Liver (tissue), 9 donors: ENCODE measurements around the gene OPN1MW3. TPM values are rescaled to one million over a fixed set of nuclear protein-coding genes. Genes with fewer than 3 reads are reported as not detected.

ENCODE experiments used
- DNase-seq: peaks from one replicate; pipeline ENCODE4 v3.0.0-alpha.2; 2017; ENCODE audit warnings: low spot score
- H3K27ac ChIP-seq, 2 donors: one replicate each; pipeline ENCODE4 v1.7.0; 2013; ENCODE audit warnings: inconsistent platforms in 2 of 2, low read length in 2 of 2, control low read depth in 1 of 2, low read depth in 1 of 2, mild to moderate bottlenecking in 1 of 2
- H3K27me3 ChIP-seq, 4 donors: one replicate each; pipeline versions ENCODE4 v1.6.1 to v1.7.0; 2013; ENCODE audit warnings: low read length in 3 of 4, inconsistent platforms in 1 of 4, mild to moderate bottlenecking in 1 of 4, moderate library complexity in 1 of 4; ENCODE audit not compliant: control insufficient read depth in 4 of 4, insufficient read depth in 4 of 4
- H3K36me3 ChIP-seq, 4 donors: one replicate each; pipeline versions ENCODE4 v1.6.1 to v1.7.0; 2013; ENCODE audit warnings: low read length in 3 of 4, mild to moderate bottlenecking in 3 of 4, low read depth in 1 of 4, moderate library complexity in 1 of 4; ENCODE audit not compliant: control insufficient read depth in 4 of 4, insufficient read depth in 3 of 4
- H3K4me1 ChIP-seq, 4 donors: one replicate each; pipeline versions ENCODE4 v1.6.1 to v1.7.0; 2013; ENCODE audit warnings: low read length in 3 of 4, mild to moderate bottlenecking in 3 of 4, moderate library complexity in 1 of 4; ENCODE audit not compliant: control insufficient read depth in 4 of 4, insufficient read depth in 4 of 4
- H3K4me3 ChIP-seq, 3 donors: one replicate each; pipeline versions ENCODE4 v1.6.1 to v1.7.0; 2013; ENCODE audit warnings: low read length in 3 of 3, control low read depth in 1 of 3, low read depth in 1 of 3, mild to moderate bottlenecking in 1 of 3
- H3K9ac ChIP-seq, 2 donors: one replicate each; pipeline ENCODE4 v1.7.0; 2013; ENCODE audit warnings: low read length in 2 of 2, mild to moderate bottlenecking in 2 of 2, moderate library complexity in 2 of 2, control low read depth in 1 of 2, low read depth in 1 of 2
- H3K9me3 ChIP-seq, 4 donors: one replicate each; pipeline versions ENCODE4 v1.6.1 to v1.7.0; 2013; ENCODE audit warnings: low read length in 3 of 4; ENCODE audit not compliant: control insufficient read depth in 4 of 4
- EGR1 ChIP-seq, 2 donors: IDR thresholded peaks; 2 replicates each; pipeline ENCODE4 v1.6.1; 2016 to 2018; ENCODE audit warnings: antibody characterized with exemption in 2 of 2, low read depth in 2 of 2
- FOXA1 ChIP-seq: IDR thresholded peaks from 2 replicates; pipeline ENCODE4 v1.6.1; 2016; ENCODE audit warnings: antibody characterized with exemption
- FOXA2 ChIP-seq: IDR thresholded peaks from 2 replicates; pipeline ENCODE4 v1.6.1; 2016; ENCODE audit warnings: antibody characterized with exemption
- GABPA ChIP-seq, 2 donors: IDR thresholded peaks in 1 of 2; conservative IDR thresholded peaks in 1 of 2; 2 replicates each; pipeline ENCODE4 v1.6.1; 2016; ENCODE audit warnings: antibody characterized with exemption in 2 of 2, mild to moderate bottlenecking in 1 of 2, moderate library complexity in 1 of 2
- JUND ChIP-seq, 2 donors: IDR thresholded peaks; 2 replicates each; pipeline ENCODE4 v1.6.1; 2016; ENCODE audit warnings: antibody characterized with exemption in 2 of 2
- NR2F2 ChIP-seq: IDR thresholded peaks from 2 replicates; pipeline ENCODE4 v1.6.1; 2016; ENCODE audit warnings: antibody characterized with exemption
- RAD21 ChIP-seq, 2 donors: IDR thresholded peaks; 2 replicates each; pipeline ENCODE4 v1.6.1; 2016; ENCODE audit warnings: antibody characterized with exemption in 2 of 2, mild to moderate bottlenecking in 2 of 2
- RXRA ChIP-seq, 2 donors: IDR thresholded peaks; 2 replicates each; pipeline ENCODE4 v1.6.1; 2017 to 2018; ENCODE audit warnings: antibody characterized with exemption in 2 of 2, mild to moderate bottlenecking in 1 of 2
- SP1 ChIP-seq: IDR thresholded peaks from 2 replicates; pipeline ENCODE4 v1.6.1; 2018; ENCODE audit warnings: antibody characterized with exemption, mild to moderate bottlenecking
- TAF1 ChIP-seq: conservative IDR thresholded peaks from 2 replicates; pipeline ENCODE4 v1.6.1; 2016; ENCODE audit warnings: antibody characterized with exemption, mild to moderate bottlenecking
- YY1 ChIP-seq: IDR thresholded peaks from 2 replicates; pipeline ENCODE4 v1.6.1; 2016; ENCODE audit warnings: antibody characterized with exemption, mild to moderate bottlenecking
- WGBS: extraction: QIAGEN DNeasy Blood & Tissue Kit; methylation state at CpG from one replicate; pipeline ENCODE4 v1.1.7; 2013; 5-methylcytosine and 5-hydroxymethylcytosine counted together
- polyA plus RNA-seq, 2 donors: library from polyadenylated mRNA; stranded (reverse) in 1 of 2; unstranded in 1 of 2; fragments of 200-250 nt in 1 of 2; fragments of >200 nt in 1 of 2; fragmentation: Nextera tagmentation in 1 of 2; extraction: Ambion mirVana in 1 of 2; gene quantifications; one replicate each; pipeline versions ENCODE4 v1.2.1 to v1.2.3, GENCODE V29; 2013 to 2015
- total RNA-seq, 2 donors: library from RNA; depleted of rRNA; stranded (reverse); fragments of >200 nt; gene quantifications; one replicate each; pipeline ENCODE4 v1.2.3, GENCODE V29; 2014
- TF ChIP-seq, protein P1 (sequence below): IDR thresholded peaks from 2 replicates; pipeline ENCODE4 v1.6.1; 2016; ENCODE audit warnings: antibody characterized with exemption
- TF ChIP-seq, protein P2 (sequence below): fragments of 150-350 bp; IDR thresholded peaks from 2 replicates; pipeline ENCODE4 v1.5.1; 2017; ENCODE audit warnings: improper control_type of control experiment, low read depth, low read length; ENCODE audit not compliant: missing input control
- TF ChIP-seq, protein P3 (sequence below): IDR thresholded peaks from 2 replicates; pipeline ENCODE4 v1.6.1; 2016; ENCODE audit warnings: antibody characterized with exemption
- TF ChIP-seq, protein P4 (sequence below): IDR thresholded peaks from 2 replicates; pipeline ENCODE4 v1.6.1; 2016; ENCODE audit warnings: antibody characterized with exemption, mild to moderate bottlenecking
- TF ChIP-seq, protein P5 (sequence below): IDR thresholded peaks from 2 replicates; pipeline ENCODE4 v1.6.1; 2016; ENCODE audit warnings: antibody characterized with exemption
- donor health status: healthy.
- donor health status: healthy.
- donor health status: healthy.
- donor health status: healthy.
- donor health status: healthy.

The OPN1MW3 gene
- total and polyA plus RNA-seq, 4 donors: not detected

DNA sequence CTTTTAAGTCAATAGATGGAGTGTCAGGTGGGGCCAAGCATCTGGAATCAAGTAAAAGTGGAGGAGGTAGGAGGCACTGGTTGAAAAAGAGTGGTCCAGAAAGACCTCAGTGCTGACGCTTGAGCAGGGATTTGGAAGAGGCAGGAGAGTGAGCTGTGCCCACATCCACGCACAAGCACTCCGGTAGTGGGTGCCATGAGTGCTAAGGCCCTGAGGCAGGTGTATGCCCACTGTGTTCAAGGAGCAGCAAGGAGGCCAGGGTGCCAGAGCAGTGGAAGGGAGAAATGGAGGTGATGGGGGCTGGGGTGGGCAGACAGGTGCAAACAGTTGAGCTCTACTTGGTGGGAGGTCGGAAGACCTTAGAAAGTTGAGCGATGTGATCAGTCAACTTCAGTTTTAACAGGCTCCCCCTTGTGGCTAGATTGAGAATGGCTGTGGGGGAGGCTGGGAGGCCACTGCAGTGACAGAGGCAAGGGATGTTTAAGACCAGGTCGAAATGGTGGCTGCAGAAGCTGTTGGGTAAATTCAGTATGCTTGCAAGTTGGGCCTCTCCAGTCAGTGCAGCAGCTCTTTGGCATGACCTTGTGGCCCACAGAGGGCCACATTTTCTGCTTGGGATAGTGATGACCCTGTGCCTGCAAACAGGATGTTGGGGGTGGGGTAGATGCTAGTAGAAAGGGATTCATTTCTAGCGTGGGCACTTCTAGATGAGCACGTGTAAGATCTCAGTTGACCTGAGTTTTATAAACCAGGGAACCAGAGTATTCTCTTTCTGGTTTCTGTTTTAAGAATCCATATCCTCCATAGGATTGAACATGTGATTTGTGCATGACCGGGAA lies 50.9 kb downstream of the OPN1MW3 start:
- TF ChIP-seq FOXA2 (no peak), JUND (IDR thresholded peaks at IDR 0.05) (no peak), TAF1 (no peak), NR2F2 (no peak), SP1 (no peak), GABPA (IDR thresholded peaks at IDR 0.05 in 1 of 2, conservative IDR thresholded peaks at IDR 0.05 in 1 of 2) (no peak), EGR1 (IDR thresholded peaks at IDR 0.05; ENCODE audit: low read depth in 2 of 2) (no peak), RXRA (IDR thresholded peaks at IDR 0.05) (no peak), YY1 (no peak), FOXA1 (no peak), RAD21 (IDR thresholded peaks at IDR 0.05) (peak; percentile 56 to 78)
- TF ChIP-seq, protein P1, sequence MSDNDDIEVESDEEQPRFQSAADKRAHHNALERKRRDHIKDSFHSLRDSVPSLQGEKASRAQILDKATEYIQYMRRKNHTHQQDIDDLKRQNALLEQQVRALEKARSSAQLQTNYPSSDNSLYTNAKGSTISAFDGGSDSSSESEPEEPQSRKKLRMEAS: no peak
- TF ChIP-seq, protein P2, sequence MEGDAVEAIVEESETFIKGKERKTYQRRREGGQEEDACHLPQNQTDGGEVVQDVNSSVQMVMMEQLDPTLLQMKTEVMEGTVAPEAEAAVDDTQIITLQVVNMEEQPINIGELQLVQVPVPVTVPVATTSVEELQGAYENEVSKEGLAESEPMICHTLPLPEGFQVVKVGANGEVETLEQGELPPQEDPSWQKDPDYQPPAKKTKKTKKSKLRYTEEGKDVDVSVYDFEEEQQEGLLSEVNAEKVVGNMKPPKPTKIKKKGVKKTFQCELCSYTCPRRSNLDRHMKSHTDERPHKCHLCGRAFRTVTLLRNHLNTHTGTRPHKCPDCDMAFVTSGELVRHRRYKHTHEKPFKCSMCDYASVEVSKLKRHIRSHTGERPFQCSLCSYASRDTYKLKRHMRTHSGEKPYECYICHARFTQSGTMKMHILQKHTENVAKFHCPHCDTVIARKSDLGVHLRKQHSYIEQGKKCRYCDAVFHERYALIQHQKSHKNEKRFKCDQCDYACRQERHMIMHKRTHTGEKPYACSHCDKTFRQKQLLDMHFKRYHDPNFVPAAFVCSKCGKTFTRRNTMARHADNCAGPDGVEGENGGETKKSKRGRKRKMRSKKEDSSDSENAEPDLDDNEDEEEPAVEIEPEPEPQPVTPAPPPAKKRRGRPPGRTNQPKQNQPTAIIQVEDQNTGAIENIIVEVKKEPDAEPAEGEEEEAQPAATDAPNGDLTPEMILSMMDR: peak; percentile 74
- TF ChIP-seq, protein P3, sequence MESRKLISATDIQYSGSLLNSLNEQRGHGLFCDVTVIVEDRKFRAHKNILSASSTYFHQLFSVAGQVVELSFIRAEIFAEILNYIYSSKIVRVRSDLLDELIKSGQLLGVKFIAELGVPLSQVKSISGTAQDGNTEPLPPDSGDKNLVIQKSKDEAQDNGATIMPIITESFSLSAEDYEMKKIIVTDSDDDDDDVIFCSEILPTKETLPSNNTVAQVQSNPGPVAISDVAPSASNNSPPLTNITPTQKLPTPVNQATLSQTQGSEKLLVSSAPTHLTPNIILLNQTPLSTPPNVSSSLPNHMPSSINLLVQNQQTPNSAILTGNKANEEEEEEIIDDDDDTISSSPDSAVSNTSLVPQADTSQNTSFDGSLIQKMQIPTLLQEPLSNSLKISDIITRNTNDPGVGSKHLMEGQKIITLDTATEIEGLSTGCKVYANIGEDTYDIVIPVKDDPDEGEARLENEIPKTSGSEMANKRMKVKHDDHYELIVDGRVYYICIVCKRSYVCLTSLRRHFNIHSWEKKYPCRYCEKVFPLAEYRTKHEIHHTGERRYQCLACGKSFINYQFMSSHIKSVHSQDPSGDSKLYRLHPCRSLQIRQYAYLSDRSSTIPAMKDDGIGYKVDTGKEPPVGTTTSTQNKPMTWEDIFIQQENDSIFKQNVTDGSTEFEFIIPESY: no peak
- TF ChIP-seq, protein P4, sequence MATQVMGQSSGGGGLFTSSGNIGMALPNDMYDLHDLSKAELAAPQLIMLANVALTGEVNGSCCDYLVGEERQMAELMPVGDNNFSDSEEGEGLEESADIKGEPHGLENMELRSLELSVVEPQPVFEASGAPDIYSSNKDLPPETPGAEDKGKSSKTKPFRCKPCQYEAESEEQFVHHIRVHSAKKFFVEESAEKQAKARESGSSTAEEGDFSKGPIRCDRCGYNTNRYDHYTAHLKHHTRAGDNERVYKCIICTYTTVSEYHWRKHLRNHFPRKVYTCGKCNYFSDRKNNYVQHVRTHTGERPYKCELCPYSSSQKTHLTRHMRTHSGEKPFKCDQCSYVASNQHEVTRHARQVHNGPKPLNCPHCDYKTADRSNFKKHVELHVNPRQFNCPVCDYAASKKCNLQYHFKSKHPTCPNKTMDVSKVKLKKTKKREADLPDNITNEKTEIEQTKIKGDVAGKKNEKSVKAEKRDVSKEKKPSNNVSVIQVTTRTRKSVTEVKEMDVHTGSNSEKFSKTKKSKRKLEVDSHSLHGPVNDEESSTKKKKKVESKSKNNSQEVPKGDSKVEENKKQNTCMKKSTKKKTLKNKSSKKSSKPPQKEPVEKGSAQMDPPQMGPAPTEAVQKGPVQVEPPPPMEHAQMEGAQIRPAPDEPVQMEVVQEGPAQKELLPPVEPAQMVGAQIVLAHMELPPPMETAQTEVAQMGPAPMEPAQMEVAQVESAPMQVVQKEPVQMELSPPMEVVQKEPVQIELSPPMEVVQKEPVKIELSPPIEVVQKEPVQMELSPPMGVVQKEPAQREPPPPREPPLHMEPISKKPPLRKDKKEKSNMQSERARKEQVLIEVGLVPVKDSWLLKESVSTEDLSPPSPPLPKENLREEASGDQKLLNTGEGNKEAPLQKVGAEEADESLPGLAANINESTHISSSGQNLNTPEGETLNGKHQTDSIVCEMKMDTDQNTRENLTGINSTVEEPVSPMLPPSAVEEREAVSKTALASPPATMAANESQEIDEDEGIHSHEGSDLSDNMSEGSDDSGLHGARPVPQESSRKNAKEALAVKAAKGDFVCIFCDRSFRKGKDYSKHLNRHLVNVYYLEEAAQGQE: no peak
- TF ChIP-seq, protein P5, sequence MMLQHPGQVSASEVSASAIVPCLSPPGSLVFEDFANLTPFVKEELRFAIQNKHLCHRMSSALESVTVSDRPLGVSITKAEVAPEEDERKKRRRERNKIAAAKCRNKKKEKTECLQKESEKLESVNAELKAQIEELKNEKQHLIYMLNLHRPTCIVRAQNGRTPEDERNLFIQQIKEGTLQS: no peak
- Histone ChIP-seq H3K4me1 (peaks cover 0 to 5% (median under 1%) of the 10 kb centered on the region in 4 donors), H3K36me3 (no peaks in the 10 kb centered on the region), H3K9me3 (no peaks in the 10 kb centered on the region), H3K27me3 (no peaks in the 10 kb centered on the region), H3K27ac (no peak overlapping the region), H3K9ac (no peak overlapping the region), H3K4me3 (no peak overlapping the region)
- DNase-seq: peak; percentile 61
- WGBS: 52% methylated on average over 9 of the region's 9 CpGs
